ENCODE measurements around the gene KCNK13. TPM values are rescaled to one million over a fixed set of nuclear protein-coding genes. Genes with fewer than 3 reads are reported as not detected.
A peak's percentile ranks its signal among the peaks of the same experiment; 100 is the strongest.

The KCNK13 gene
- polyA plus RNA-seq, 6 donors from 2014 or later = not detected

DNA sequence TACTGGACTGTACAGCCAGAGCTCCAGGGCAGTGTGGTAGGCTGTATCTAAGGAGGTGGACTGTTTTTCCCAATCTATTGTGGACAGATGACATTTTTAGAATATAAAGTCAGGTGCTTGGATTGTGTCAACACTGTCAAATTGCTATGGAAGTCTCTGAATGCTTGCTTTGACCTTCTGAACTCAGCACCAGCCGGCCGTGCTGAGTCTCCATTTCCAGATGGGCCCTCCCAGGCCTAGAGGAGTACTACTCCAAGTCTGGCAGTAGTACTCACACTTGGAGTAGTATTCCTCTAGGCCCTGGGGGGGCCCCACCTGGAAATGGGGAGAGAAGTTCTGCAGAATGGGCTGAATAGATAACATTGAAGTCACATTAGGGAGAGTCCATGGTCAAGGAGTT is 16.2 kb upstream of the KCNK13 start:
- H3K27ac Mint-ChIP-seq = no peak overlapping the region
- ATAC-seq (ENCODE audit: low read depth in 2 of 2) (no peak), DNase-seq (no peak)
- H3K36me3 Mint-ChIP-seq = peaks cover 16 to 24% of the 10 kb centered on the region in 2 donors
- no peak overlapping the region for H3K4me3 Mint-ChIP-seq
- H3K9me3 Mint-ChIP-seq = no peaks in the 10 kb centered on the region
- peaks cover 0 to 4% (median 2%) of the 10 kb centered on the region in 3 donors for H3K27me3 Mint-ChIP-seq
- H3K4me1 Mint-ChIP-seq = peaks cover 0 to 4% (median 0%) of the 10 kb centered on the region in 3 donors

GRCh38 chr14:90049390-90049789 is 12.4 kb upstream of the KCNK13 start:
- H3K27me3 Mint-ChIP-seq = peaks cover 25 to 39% (median 33%) of the 10 kb centered on the region in 3 donors
- H3K4me1 Mint-ChIP-seq = no peaks in the 10 kb centered on the region
- DNase-seq (no peak), ATAC-seq (ENCODE audit: low read depth in 2 of 2) (no peak)
- peaks cover 0 to under 1% of the 10 kb centered on the region in 2 donors for H3K36me3 Mint-ChIP-seq
- H3K4me3 Mint-ChIP-seq = no peak overlapping the region
- H3K9me3 Mint-ChIP-seq = no peaks in the 10 kb centered on the region
- no peak overlapping the region for H3K27ac Mint-ChIP-seq

DNA sequence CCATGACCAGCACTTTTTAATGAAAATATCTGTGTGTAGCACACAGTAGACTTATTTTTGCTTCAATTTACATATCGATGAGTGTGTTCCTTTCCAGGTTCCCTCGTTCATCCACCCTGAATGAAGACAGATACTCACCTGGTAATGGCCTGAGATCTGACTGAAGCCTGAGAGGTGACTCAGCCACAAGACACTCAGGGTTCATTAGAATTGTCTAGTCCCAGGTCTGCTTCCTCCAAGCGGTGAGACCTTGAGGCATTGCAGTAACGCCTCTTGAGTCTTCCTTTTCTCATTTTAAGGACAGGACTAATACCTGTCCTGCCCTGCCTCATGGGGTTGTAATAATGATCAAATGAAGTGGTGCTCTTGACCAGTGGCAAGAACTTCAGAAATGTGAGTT is 11.5 kb upstream of the KCNK13 start:
- no peaks in the 10 kb centered on the region for H3K36me3 Mint-ChIP-seq
- no peak overlapping the region for H3K4me3 Mint-ChIP-seq
- DNase-seq (no peak), ATAC-seq (ENCODE audit: low read depth in 2 of 2) (no peak)
- H3K4me1 Mint-ChIP-seq = no peaks in the 10 kb centered on the region
- no peaks in the 10 kb centered on the region for H3K9me3 Mint-ChIP-seq
- no peak overlapping the region for H3K27ac Mint-ChIP-seq
- H3K27me3 Mint-ChIP-seq = peaks cover 34 to 48% (median 42%) of the 10 kb centered on the region in 3 donors

GRCh38 chr14:90053044-90053443 is 8.8 kb upstream of the KCNK13 start:
- Mint-ChIP-seq H3K9me3 (peaks cover 0 to 5% (median 0%) of the 10 kb centered on the region in 7 donors), H3K27me3 (peaks cover 47 to 70% (median 61%) of the 10 kb centered on the region in 3 donors), H3K36me3 (no peaks in the 10 kb centered on the region), H3K27ac (peak overlapping the region in 1 of 6 donors; percentile 28), H3K4me1 (no peaks in the 10 kb centered on the region), H3K4me3 (no peak overlapping the region)
- ATAC-seq (ENCODE audit: low read depth in 2 of 2) = no peak
- no peak for DNase-seq

- peaks cover 0 to 4% of the 10 kb centered on the region in 2 donors for H3K36me3 Mint-ChIP-seq
- H3K4me3 Mint-ChIP-seq = no peak overlapping the region
- H3K9me3 Mint-ChIP-seq = peaks cover 0 to 19% (median 5%) of the 10 kb centered on the region in 7 donors
- ATAC-seq (ENCODE audit: low read depth in 2 of 2) = no peak
- peaks cover 62 to 84% (median 76%) of the 10 kb centered on the region in 3 donors for H3K27me3 Mint-ChIP-seq
- no peak overlapping the region for H3K27ac Mint-ChIP-seq
- H3K4me1 Mint-ChIP-seq = peaks cover 0 to 6% (median 5%) of the 10 kb centered on the region in 3 donors
- DNase-seq = no peak
Observed at GRCh38 chr14:90054803-90055202, 7.0 kb upstream of the KCNK13 start.

DNA sequence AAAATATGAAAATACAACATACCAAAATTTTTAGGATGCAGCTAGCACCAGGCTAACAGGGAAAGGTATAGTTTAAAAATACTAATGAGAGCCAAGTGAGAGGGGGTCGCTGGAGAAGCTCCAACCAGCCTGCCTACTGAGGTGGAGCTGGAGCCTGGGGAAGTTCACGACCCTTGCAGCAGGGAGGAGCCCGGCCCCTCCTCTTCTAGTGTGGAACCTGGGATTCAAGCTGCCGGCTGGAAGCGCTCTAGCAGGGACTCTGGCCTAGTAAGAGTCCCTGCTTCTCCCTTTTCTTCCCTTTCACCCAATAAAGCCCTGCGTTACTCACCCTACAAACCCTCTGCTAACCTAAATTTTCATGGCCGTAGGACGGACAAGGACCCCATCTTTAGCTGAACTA is 5.0 kb upstream of the KCNK13 start:
- ATAC-seq (ENCODE audit: low read depth in 2 of 2) (no peak), DNase-seq (no peak)
- Mint-ChIP-seq H3K4me1 (peaks cover 3 to 12% (median 5%) of the 10 kb centered on the region in 3 donors), H3K27me3 (peaks cover 58 to 77% (median 74%) of the 10 kb centered on the region in 3 donors), H3K36me3 (peaks cover 0 to 4% of the 10 kb centered on the region in 2 donors), H3K27ac (no peak overlapping the region), H3K4me3 (no peak overlapping the region), H3K9me3 (peaks cover 0 to 19% (median 5%) of the 10 kb centered on the region in 7 donors)

DNA sequence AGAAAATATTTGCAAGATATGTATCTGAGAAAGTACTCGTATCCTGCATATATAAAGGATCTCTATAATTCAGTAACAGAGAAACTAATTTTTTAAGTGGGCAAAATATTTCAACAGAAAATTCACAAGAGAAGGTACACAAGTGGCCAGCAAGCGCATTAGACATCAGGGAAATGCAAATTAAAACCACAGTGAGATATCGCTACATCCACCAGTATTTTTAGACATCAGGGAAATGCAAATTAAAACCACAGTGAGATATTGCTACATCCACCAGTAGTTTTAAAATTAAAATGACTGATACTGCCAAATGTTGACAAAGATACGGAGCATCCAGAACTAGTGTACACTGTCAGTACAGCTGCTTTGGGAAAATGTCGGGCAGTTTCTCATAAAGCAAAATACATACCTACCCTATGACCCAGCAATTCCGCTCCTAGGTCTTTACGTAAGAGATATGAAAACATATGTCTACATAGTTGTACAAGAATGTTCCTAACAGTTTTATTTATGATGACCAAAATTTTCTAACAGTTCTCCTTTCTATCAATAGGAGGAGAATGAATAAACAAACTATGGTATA is 2.8 kb upstream of the KCNK13 start:
- Mint-ChIP-seq H3K4me1 (peaks cover 14 to 26% (median 15%) of the 10 kb centered on the region in 3 donors), H3K27me3 (peaks cover 64 to 75% (median 74%) of the 10 kb centered on the region in 3 donors), H3K27ac (no peak overlapping the region), H3K4me3 (peak overlapping the region in 7 of 8 donors; percentile 9 to 82 (median 64)), H3K9me3 (peaks cover 0 to 19% (median 5%) of the 10 kb centered on the region in 7 donors), H3K36me3 (peaks cover 4 to 10% of the 10 kb centered on the region in 2 donors)
- DNase-seq (no peak), ATAC-seq (ENCODE audit: low read depth in 2 of 2) (no peak)

DNA sequence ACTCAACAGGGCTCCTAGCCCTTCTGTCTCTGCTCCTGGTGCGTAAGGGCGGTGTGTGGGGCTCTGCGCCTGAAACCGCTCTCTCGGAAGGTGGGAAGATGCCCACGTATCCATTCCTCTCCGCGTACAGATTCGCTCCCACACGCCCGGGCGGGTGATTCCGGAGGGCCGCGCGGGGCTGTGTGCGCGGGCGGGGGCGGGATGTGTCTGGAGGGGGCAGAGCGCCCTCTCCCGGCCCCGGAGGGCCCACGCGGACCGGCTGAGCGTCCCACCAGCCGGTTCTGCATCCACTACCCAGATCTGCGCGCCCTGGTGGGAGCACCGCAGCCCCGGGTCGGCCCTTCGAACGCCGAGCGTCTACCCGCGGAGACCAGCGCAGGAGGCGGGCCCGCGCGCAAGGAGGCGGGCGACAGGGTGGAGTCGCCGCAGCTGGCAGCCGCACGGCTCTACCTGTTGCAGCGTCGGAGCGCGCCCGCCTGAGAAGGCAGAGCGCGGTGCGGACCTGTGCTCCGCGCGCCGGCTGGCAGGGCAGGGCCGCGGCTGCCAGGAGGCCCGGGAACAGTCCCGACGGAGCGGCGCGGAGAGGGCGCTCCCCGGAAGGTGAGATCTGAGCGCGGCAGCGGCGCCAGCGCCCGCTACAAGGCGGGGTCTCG is 1.4 kb upstream of the KCNK13 start:
- DNase-seq (peak; percentile 9), ATAC-seq (ENCODE audit: low read depth in 2 of 2) (peak; percentile 53 to 58)
- Mint-ChIP-seq H3K36me3 (peaks cover 4 to 10% of the 10 kb centered on the region in 2 donors), H3K9me3 (peaks cover 0 to 19% (median 5%) of the 10 kb centered on the region in 7 donors), H3K4me1 (peaks cover 14 to 26% (median 15%) of the 10 kb centered on the region in 3 donors), H3K27ac (no peak overlapping the region), H3K4me3 (peak overlapping the region; percentile 59 to 82 (median 68)), H3K27me3 (peaks cover 62 to 75% (median 74%) of the 10 kb centered on the region in 3 donors)

DNA sequence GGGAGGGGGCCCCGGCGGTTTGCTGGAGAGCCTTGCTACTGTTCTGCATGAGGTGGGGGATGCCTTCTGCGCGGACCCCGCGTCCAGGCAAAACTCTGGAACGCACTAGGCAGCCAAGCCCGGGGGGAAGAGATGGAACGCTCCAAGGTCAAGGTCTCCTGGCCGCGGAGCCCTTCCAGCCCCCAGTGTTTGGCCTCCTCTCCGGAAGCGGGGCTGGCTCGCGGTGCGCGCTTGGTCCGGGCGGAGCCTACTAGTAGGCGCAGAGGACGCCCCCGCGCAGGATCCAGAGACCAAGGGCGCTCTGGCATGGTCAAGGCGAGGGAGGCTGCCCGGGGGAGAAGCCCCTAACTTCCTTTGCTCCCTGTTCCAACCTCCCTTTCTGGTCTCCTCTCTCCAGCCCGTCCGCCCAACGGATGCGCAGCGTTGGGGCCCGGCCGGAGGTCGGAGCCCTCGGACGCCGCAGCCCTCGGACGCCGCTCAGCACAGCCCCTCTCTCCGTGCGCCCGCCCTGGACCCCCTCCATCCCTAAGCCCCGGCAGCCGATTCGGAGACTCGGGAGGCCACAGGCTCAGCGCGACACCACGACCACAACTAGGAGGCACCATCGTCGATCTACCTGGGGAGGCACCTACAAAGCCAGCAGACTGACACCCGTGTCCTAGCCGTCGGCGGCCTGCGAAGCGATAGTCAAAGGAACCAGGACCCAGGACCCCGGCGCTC is 669 bp upstream of the KCNK13 start:
- ATAC-seq (ENCODE audit: low read depth in 2 of 2) = no peak
- no peak for DNase-seq
- Mint-ChIP-seq H3K4me3 (peak overlapping the region; percentile 53 to 86 (median 72)), H3K4me1 (peaks cover 14 to 26% (median 15%) of the 10 kb centered on the region in 3 donors), H3K9me3 (peaks cover 0 to 19% (median 5%) of the 10 kb centered on the region in 7 donors), H3K27ac (no peak overlapping the region), H3K36me3 (peaks cover 4 to 10% of the 10 kb centered on the region in 2 donors), H3K27me3 (peaks cover 60 to 71% (median 70%) of the 10 kb centered on the region in 3 donors)

- Mint-ChIP-seq H3K27me3 (peaks cover 57 to 61% (median 60%) of the 10 kb centered on the region in 3 donors), H3K4me3 (peak overlapping the region; percentile 75 to 91 (median 86)), H3K9me3 (peaks cover 0 to 14% (median 5%) of the 10 kb centered on the region in 7 donors), H3K36me3 (peaks cover 4 to 10% of the 10 kb centered on the region in 2 donors), H3K27ac (peak overlapping the region in 1 of 6 donors; percentile 64), H3K4me1 (peaks cover 14 to 26% (median 15%) of the 10 kb centered on the region in 3 donors)
- ATAC-seq (ENCODE audit: low read depth in 2 of 2) (peak in 1 of 2 donors; percentile 29), DNase-seq (no peak)
Observed at GRCh38 chr14:90062127-90062794, 467 bp downstream of the KCNK13 start.

DNA sequence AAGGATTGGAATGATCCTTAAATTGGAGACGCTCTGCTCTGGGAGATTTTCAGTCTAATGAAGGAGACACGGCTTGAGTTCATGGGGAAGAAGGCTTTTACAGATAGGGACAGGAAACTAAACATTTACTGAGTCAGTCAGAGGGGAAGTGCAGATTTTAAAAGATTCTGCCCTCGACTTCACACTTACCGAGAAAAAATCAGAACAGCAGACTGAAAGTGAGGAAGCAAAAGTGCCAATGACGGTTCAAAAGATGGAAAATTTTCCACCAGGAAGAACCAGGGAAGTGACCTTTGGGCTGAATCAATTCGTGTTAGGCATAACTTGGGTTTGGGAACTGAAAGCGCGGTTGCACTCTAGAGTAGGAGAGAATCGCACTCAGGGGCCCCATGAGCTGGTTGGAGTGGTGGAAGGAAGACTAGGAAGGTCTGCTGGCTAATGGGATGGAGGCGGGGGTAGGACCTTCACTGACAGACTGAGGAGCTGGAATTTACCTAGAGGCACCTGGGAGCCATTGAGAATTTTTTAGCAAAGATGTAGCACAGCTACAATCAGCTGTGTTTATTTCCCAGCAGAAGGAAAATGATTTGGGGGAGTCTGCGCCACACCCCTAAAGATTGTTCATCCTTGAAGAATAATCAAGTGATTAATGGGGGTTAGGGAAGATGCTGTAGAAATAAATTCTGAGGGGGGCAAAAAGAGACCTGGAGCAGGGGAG is 1.2 kb downstream of the KCNK13 start:
- ATAC-seq (ENCODE audit: low read depth in 2 of 2) = no peak

DNA sequence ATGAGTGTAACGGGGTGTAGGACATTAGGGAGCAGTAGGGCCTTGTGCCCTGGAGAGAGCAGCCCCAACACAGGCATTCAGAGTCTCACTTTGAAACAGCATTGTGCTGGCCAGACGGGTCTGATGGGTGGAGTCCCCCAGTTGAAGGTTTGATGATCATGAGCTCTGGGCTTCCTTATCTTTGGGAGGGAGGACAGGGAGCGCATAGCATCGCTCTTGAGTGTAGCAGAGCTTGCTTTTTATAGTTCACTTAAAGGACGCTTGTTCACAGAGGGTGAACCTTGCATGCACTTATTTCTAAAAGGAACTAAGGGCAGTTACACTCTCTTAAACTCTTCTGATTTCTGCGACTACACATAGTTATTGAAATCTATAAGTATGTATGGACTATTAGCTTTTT is 10.6 kb downstream of the KCNK13 start:
- Mint-ChIP-seq H3K27me3 (peaks cover 36 to 43% (median 39%) of the 10 kb centered on the region in 3 donors), H3K4me1 (no peaks in the 10 kb centered on the region), H3K36me3 (no peaks in the 10 kb centered on the region), H3K4me3 (no peak overlapping the region), H3K27ac (no peak overlapping the region), H3K9me3 (no peaks in the 10 kb centered on the region)
- no peak for ATAC-seq (ENCODE audit: low read depth in 2 of 2)
- no peak for DNase-seq

More for the DNA sequence above, 1.2 kb downstream of the KCNK13 start:
- Mint-ChIP-seq H3K27ac (no peak overlapping the region), H3K36me3 (peaks cover 4 to 10% of the 10 kb centered on the region in 2 donors), H3K4me1 (peaks cover 14 to 26% (median 15%) of the 10 kb centered on the region in 3 donors), H3K27me3 (peaks cover 58 to 64% (median 62%) of the 10 kb centered on the region in 3 donors), H3K4me3 (peak overlapping the region; percentile 75 to 91 (median 86)), H3K9me3 (peaks cover 0 to 14% (median 5%) of the 10 kb centered on the region in 7 donors)
- DNase-seq = no peak
